T-helper 9 cell (primary cell): ENCODE results near the gene CORT.

Source experiments
- DNase-seq: peaks from one replicate; pipeline ENCODE4 v3.0.0-alpha.2; 2020

CORT gene

GRCh38 chr1:10479296-10479695, 29.5 kb downstream of the CORT start:
- DNase-seq: no peak

GRCh38 chr1:10480614-10481013, 30.8 kb downstream of the CORT start:
- no peak for DNase-seq

GRCh38 chr1:10484521-10484920, 34.7 kb downstream of the CORT start:
- DNase-seq: no peak

- no peak for DNase-seq
Measured at GRCh38 chr1:10489291-10490055, 39.6 kb downstream of the CORT start.

- no peak for DNase-seq
Measured at GRCh38 chr1:10490286-10490970, 40.6 kb downstream of the CORT start.

- DNase-seq: no peak
Measured at GRCh38 chr1:10494418-10494753, 44.6 kb downstream of the CORT start.

GRCh38 chr1:10494754-10495474, 45.1 kb downstream of the CORT start:
- DNase-seq: peak; percentile 76

GRCh38 chr1:10495475-10495817, 45.6 kb downstream of the CORT start:
- no peak for DNase-seq

- no peak for DNase-seq
Measured at GRCh38 chr1:10495952-10496351, 46.1 kb downstream of the CORT start.

- DNase-seq: no peak
Measured at GRCh38 chr1:10497109-10497508, 47.3 kb downstream of the CORT start.

GRCh38 chr1:10498231-10498630, 48.4 kb downstream of the CORT start:
- no peak for DNase-seq
